WI38 (cell line): ENCODE results near the gene INSRR.

Experiments
- H3K4me3 ChIP-seq: 2 replicates; pipeline ENCODE4 v1.5.1; 2011; ENCODE audit warnings: low read depth, mild to moderate bottlenecking, control low read depth, low read length
- CTCF ChIP-seq: IDR thresholded peaks from 2 replicates; pipeline ENCODE4 v1.5.1; 2012; ENCODE audit warnings: low read depth, mild to moderate bottlenecking, control low read depth, low read length

The INSRR gene

GRCh38 chr1:156804026-156804425 is 54.9 kb downstream of the INSRR start:
- no peak overlapping the region for H3K4me3 ChIP-seq
- no peak for TF ChIP-seq CTCF

- no peak overlapping the region for H3K4me3 ChIP-seq
- no peak for TF ChIP-seq CTCF
These were observed 55.6 kb downstream of the INSRR start for GRCh38 chr1:156803086-156803851.

- no peak overlapping the region for H3K4me3 ChIP-seq
- TF ChIP-seq CTCF = no peak
These were observed 56.4 kb downstream of the INSRR start for GRCh38 chr1:156802421-156802935.

GRCh38 chr1:156801409-156802121 is 57.4 kb downstream of the INSRR start:
- no peak overlapping the region for H3K4me3 ChIP-seq
- 0 out of 2 replicates have a peak, but pooled peaks have one; percentile 7 for TF ChIP-seq CTCF

- H3K4me3 ChIP-seq = no peak overlapping the region
- TF ChIP-seq CTCF = peak; percentile 70
These were observed 61.6 kb downstream of the INSRR start for GRCh38 chr1:156797212-156797871.

GRCh38 chr1:156796340-156797097 is 62.4 kb downstream of the INSRR start:
- TF ChIP-seq CTCF = no peak
- H3K4me3 ChIP-seq = no peak overlapping the region
